Erythroblast (primary cell): ENCODE measurements around the gene LRRIQ3.

ENCODE experiments used
- GATA1 ChIP-seq: IDR thresholded peaks from 2 replicates; pipeline ENCODE4 v1.6.1; 2011; ENCODE audit warnings: low read depth, mild to moderate bottlenecking, control low read depth, low read length, moderate library complexity
- POLR2A ChIP-seq: IDR thresholded peaks from 2 replicates; pipeline ENCODE4 v1.6.1; 2011; ENCODE audit warnings: mild to moderate bottlenecking, low read length

GRCh38 chr1:74012583-74012982 is 185.4 kb downstream of the LRRIQ3 start:
- no peak for TF ChIP-seq POLR2A
- TF ChIP-seq GATA1, result no peak
